Pancreas (tissue), 10 donors: ENCODE measurements around the gene COPE. TPM values are rescaled to one million over a fixed set of nuclear protein-coding genes. Genes with fewer than 3 reads are reported as not detected.

ENCODE experiments used
- ATAC-seq, 4 donors: fragments of 200-7000 bp; cut with Tn5 transposase; one replicate each; pipeline versions ENCODE4 v1.8.0 to v1.9.1; 2020; ENCODE audit warnings: mild to moderate bottlenecking in 4 of 4, moderate library complexity in 4 of 4
- DNase-seq, 6 donors: peaks; one replicate each; pipeline ENCODE4 v3.0.0-alpha.2; 2020
- FAIRE-seq: peaks from 2 replicates; lab custom pipeline; 2012; peaks lifted over from hg19 to GRCh38; lab: Jason Lieb, UNC
- H3K27ac ChIP-seq, 4 donors: fragments of 200-600 bp; sonication (generic); 1 replicate in 3 of 4; 2 replicates in 1 of 4; pipeline versions ENCODE4 v1.5.0 to v1.8.0; 2020
- H3K27me3 ChIP-seq, 4 donors: fragments of 200-600 bp; one replicate each; pipeline ENCODE4 v1.8.0; 2021
- H3K36me3 ChIP-seq, 3 donors: fragments of 200-600 bp; sonication (generic) in 1 of 3; one replicate each; pipeline versions ENCODE4 v1.5.0 to v1.8.0; 2020 to 2021
- H3K4me1 ChIP-seq, 3 donors: fragments of 200-600 bp; one replicate each; pipeline ENCODE4 v1.8.0; 2021
- H3K4me3 ChIP-seq, 4 donors: fragments of 200-600 bp; sonication (generic) in 2 of 4; one replicate each; pipeline versions ENCODE4 v1.5.0 to v1.8.0; 2020 to 2021
- H3K9me3 ChIP-seq, 4 donors: fragments of 200-600 bp; one replicate each; pipeline ENCODE4 v1.8.0; 2021
- WGBS, 2 donors: extraction: QIAGEN DNeasy Blood & Tissue Kit; methylation state at CpG; one replicate each; pipeline ENCODE4 v1.1.7; 2013; 5-methylcytosine and 5-hydroxymethylcytosine counted together
- intact Hi-C, 3 donors: fragments of 100-400 bp; cut with DNase I; formaldehyde crosslinking; loops; one replicate each; pipeline versions ENCODE4 v1.11.1 to v1.14.2; 2022
- polyA plus RNA-seq, 2 donors: library from polyadenylated mRNA; stranded (reverse); fragments of 200-250 nt; gene quantifications; one replicate each; pipeline ENCODE4 v1.2.3, GENCODE V29; 2013
- total RNA-seq, 6 donors: library from RNA; stranded (reverse); fragmentation: NEBNext Ultra II Directional in 4 of 6; extraction: Animal tissue kit (Norgen Biotek cat#: 25700) in 4 of 6; gene quantifications; one replicate each; pipeline versions ENCODE4 v1.2.1 to v1.2.4, GENCODE V29; 2021 to 2023
- TF ChIP-seq, protein P1 (sequence below), 4 donors: fragments of 200-600 bp; sonication (generic) in 3 of 4; IDR thresholded peaks; one replicate each; pipeline versions ENCODE4 v1.5.0 to v1.8.0; 2021; ENCODE audit warnings: antibody characterized with exemption in 4 of 4
- donor health status: healthy with polysubstance abuse.
- donor health status: DM: no; HTN: no; CAD: no; lungs with moderate emphysema.
- donor health status: DM: no; HTN: no; CAD: no.
- donor health status: control.
- donor health status: control.
- donor health status: Bipolar disorder and iron deficiency.
- donor health status: DM: yes; HTN: yes; CAD: no.
- donor health status: DM: no; HTN: no; CAD: no.
- donor health status: DM: no; HTN: no; CAD: no.
- donor health status: DM: yes; HTN: yes; CAD: no.

COPE gene
- total and polyA plus RNA-seq, 8 donors, result 58.2 to 200 (median 94.2) TPM

DNA sequence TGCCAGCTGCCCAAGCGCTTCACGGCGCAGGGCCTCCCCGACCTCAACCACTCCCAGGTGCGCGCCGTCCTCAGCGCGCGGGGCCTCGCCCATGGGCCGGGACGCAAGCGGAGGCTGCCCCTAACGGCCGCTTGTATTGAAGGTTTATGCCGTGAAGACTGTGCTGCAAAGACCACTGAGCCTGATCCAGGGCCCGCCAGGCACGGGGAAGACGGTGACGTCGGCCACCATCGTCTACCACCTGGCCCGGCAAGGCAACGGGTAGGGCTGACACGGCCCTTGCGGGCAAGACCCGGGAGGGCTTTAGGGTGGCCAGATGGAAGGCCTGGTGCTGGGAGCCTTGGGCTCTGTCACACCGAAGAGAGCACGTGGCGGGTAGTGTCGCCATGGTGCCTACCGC is 64.2 kb downstream of the COPE start:
- DNase-seq, result peak in 1 of 6 donors; percentile 62
- Histone ChIP-seq H3K36me3 (peaks cover 6 to 96% (median 85%) of the 10 kb centered on the region in 3 donors), H3K4me3 (no peak overlapping the region), H3K27me3 (no peaks in the 10 kb centered on the region), H3K9me3 (no peaks in the 10 kb centered on the region), H3K4me1 (no peaks in the 10 kb centered on the region), H3K27ac (no peak overlapping the region)
- intact Hi-C loops, result no loop called here
- FAIRE-seq, result no peak
- TF ChIP-seq, protein P1, sequence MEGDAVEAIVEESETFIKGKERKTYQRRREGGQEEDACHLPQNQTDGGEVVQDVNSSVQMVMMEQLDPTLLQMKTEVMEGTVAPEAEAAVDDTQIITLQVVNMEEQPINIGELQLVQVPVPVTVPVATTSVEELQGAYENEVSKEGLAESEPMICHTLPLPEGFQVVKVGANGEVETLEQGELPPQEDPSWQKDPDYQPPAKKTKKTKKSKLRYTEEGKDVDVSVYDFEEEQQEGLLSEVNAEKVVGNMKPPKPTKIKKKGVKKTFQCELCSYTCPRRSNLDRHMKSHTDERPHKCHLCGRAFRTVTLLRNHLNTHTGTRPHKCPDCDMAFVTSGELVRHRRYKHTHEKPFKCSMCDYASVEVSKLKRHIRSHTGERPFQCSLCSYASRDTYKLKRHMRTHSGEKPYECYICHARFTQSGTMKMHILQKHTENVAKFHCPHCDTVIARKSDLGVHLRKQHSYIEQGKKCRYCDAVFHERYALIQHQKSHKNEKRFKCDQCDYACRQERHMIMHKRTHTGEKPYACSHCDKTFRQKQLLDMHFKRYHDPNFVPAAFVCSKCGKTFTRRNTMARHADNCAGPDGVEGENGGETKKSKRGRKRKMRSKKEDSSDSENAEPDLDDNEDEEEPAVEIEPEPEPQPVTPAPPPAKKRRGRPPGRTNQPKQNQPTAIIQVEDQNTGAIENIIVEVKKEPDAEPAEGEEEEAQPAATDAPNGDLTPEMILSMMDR (IDR thresholded peaks at IDR 0.05), result no peak
- ATAC-seq, result no peak
- 95 to 96% methylated on average over 33 of the region's 33 CpGs for WGBS, 2 donors

DNA sequence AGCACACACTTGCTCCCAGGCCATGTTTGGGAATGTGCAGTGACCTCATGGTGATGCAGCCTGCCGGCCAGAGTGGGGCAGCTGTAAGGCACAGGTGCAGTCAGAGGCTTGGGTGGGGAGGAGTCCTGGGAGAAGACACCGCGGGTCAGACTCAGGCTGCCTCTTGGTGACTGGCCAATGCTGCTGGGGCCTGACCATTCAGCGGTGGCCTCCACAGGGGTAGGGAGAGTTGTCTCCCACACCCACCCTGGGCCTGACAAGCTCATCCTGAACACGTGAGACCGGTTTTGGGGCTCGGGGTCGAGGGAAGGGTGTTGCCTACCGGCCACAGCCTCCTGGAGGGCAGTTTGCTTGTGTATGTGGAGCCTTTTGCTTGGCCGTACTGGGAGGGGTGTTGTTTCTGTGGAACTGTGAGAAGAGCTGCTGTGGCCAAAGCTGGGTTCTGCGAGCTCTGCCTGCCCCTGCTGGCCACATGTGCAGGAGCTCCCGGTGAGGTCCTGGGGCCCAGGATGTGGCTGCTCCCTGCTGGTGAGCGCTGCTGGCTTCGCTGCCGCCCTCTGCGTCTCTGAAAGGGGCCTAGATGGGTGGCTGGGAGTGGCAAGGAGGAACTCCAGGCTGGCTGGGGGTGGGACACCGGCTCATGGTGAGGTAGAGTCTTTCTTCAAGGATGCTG is 65.3 kb downstream of the COPE start:
- WGBS, 2 donors, result 88 to 91% methylated on average over 17 of the region's 17 CpGs
- Histone ChIP-seq H3K36me3 (peaks cover 6 to 85% (median 74%) of the 10 kb centered on the region in 3 donors), H3K4me3 (no peak overlapping the region), H3K9me3 (no peaks in the 10 kb centered on the region), H3K27me3 (no peaks in the 10 kb centered on the region), H3K27ac (no peak overlapping the region), H3K4me1 (peaks cover 0 to 5% (median 0%) of the 10 kb centered on the region in 3 donors)
- TF ChIP-seq, protein P1 (IDR thresholded peaks at IDR 0.05), result no peak
- FAIRE-seq, result no peak
- ATAC-seq, result no peak
- intact Hi-C loops, result no loop called here
- no peak for DNase-seq

DNA sequence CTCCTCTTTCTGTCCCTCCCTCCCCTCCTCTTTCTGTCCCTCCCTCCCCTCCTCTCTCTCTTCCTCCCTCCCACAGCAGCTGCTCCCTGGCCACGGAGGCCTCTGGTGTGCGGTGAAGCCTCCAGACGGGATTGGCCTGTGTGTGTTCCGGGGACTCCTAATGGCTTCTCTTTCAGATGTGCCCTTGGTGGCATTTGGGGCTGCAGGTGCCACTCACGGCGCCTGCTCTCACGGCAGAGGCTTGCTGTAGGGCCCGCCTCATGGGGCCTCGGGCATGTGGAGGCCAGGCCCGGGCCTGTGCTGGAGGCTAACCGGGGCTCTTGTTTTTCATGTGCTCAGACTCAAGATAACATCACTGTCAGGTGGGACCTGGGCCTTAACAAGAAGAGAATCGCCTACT is 66.5 kb downstream of the COPE start:
- intact Hi-C loops, result no loop called here
- peaks cover 4 to 73% (median 64%) of the 10 kb centered on the region in 3 donors for H3K36me3 ChIP-seq

DNA sequence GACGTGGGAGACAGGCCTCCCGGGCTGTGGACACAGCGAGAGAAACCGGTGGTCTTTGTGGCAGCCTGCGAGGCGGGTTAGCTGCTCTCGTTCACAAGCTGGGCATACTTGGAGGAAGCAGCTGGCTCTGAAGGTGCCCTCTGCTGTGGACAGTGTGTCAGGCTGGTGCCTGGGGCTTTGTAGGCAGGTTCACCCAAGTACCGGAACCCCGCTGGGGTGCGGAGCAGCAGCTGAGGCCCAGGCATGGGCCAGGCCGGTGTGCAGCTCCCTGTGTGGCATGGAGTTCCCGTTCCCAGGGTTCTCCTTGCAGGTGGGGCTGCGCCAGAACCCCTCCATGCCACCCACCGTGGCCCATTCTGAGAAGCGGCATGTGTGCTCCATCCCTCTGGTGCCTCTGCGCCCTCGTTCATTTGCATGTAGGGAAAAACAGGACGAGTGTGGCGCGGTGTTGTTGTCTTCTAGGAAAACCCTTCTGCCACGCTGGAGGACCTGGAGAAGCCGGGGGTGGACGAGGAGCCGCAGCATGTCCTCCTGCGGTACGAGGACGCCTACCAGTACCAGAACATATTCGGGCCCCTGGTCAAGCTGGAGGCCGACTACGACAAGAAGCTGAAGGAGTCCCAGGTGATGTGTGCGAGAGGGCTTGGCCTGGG is 67.4 kb downstream of the COPE start:
- H3K27ac ChIP-seq, result no peak overlapping the region
- H3K4me1 ChIP-seq, result peaks cover 0 to 13% (median 6%) of the 10 kb centered on the region in 3 donors
- TF ChIP-seq, protein P1 (IDR thresholded peaks at IDR 0.05), result no peak
- H3K27me3 ChIP-seq, result no peaks in the 10 kb centered on the region
- H3K36me3 ChIP-seq, result peaks cover 4 to 65% (median 57%) of the 10 kb centered on the region in 3 donors
- intact Hi-C loops, result no loop called here
- no peak overlapping the region for H3K4me3 ChIP-seq
- ATAC-seq (no peak), DNase-seq (peak in 1 of 6 donors; percentile 62), FAIRE-seq (no peak)
- no peaks in the 10 kb centered on the region for H3K9me3 ChIP-seq
- WGBS, 2 donors, result 94 to 97% methylated on average over 31 of the region's 31 CpGs

More for the DNA sequence above, 66.5 kb downstream of the COPE start:
- Histone ChIP-seq H3K4me3 (no peak overlapping the region), H3K9me3 (no peaks in the 10 kb centered on the region), H3K27ac (no peak overlapping the region), H3K27me3 (no peaks in the 10 kb centered on the region), H3K4me1 (peaks cover 0 to 11% (median 3%) of the 10 kb centered on the region in 3 donors)
- no peak for ATAC-seq
- peak in 1 of 6 donors; percentile 27 for DNase-seq
- WGBS, 2 donors, result 87% methylated on average over 12 of the region's 12 CpGs
- TF ChIP-seq, protein P1 (IDR thresholded peaks at IDR 0.05), result no peak
- no peak for FAIRE-seq
